Umbilical cord (tissue), 2 donors: ENCODE results near the gene HS6ST1. TPM values are rescaled to one million over a fixed set of nuclear protein-coding genes. Genes with fewer than 3 reads are reported as not detected.

Experiments
- DNase-seq: peaks from one replicate; pipeline ENCODE4 v3.0.0-alpha.2; 2015; ENCODE audit warnings: low spot score
- total RNA-seq: library from RNA; depleted of rRNA; stranded (reverse); fragments of >200 nt; gene quantifications from one replicate; pipeline ENCODE4 v1.2.3, GENCODE V29; 2014; ENCODE audit warnings: low replicate concordance; ENCODE audit not compliant: insufficient read depth

The HS6ST1 gene
- total RNA-seq: 23.6 TPM

GRCh38 chr2:128318776-128319464, at the start of gene HS6ST1:
HS6ST1 (minus strand) TSS chr2:128318868; CDS start chr2:128318563, 305 bp downstream.
- peak; percentile 87 for DNase-seq

DNA sequence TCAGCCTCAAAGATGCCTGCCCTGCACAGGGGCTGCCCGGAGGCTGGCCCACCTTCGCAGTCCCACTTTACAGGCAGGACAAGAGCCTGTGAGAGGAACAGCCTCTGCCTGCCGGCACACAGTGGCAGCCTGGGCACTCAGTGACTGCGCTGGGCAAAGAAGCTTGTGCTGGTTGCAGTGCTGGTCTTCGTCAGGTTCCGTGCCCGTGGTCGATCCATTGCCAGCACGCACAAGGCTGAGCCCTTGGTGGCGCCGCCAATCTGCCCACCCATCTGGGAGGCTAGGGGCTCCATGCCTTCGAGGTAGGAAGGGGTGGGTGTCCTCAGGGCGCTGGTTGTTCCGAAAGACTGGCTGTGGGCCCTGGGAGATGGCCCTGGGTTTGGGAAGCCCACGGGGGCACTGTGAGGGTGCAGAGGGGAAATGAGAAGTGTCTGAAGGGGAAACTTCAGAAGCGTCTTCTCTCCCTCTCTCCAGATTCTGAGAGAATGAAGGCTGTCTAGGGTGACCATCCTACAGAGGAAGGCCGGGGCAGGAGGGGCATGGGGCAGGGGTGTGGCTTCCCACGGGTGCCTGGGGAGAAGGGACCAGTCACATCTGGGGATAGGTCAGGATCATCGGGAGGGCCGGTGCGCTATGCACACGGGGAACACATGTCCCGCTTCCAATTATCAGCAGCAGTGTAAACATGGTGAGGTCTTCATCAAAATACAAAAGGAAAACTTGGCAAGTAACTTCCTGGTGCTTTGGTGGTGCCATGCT, 49.1 kb upstream of the HS6ST1 start:
- no peak for DNase-seq

- no peak for DNase-seq
Observed at GRCh38 chr2:128366713-128367511, 48.2 kb upstream of the HS6ST1 start.

GRCh38 chr2:128365217-128365905, 46.7 kb upstream of the HS6ST1 start:
- no peak for DNase-seq

DNA sequence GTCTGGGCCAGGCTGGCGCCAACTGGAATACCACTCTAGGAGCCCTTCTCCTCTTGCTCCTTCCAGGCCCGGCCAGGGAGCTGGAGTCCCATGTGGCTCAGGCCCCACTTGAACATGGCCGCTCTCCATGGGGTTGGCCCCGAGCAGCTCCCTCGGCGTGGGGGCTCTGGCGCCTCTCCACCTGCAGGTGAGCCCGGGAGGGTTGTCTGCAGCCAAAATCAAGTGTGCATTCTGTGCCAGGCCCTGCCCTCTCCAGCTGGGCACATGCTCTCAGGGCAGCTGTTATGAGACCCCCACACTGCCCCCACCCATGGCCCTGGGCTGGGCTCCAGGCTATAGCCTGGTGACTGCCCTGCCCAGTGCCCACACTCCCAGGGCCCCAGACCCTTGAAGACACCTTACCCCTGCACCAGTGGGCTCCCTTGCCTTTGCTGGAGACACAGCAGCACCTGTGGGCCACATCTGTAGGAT, 45.8 kb upstream of the HS6ST1 start:
- no peak for DNase-seq

DNA sequence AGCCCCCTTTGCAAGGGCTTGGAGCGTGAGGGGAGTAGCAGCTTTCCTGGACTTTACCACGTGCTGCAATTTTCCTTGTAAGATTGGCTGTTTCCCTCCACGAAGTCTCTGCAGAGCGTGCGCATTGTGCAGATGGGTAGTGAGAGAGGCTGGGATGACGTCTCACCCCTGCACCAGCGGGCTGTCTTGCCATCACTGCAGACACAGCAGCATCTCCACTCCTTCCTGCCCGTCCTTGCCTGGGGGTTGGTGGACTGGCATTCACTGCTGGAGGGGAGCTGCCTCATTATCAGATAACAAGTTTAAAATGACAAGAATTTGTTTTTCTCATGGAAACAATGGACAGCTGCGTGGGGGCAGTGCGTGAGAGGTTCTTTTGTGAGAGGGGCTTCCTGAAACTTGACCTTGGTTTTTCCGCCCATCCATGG, 45.3 kb upstream of the HS6ST1 start:
- no peak for DNase-seq

- DNase-seq: peak; percentile 93
Observed at GRCh38 chr2:128362889-128363228, 44.2 kb upstream of the HS6ST1 start.

DNA sequence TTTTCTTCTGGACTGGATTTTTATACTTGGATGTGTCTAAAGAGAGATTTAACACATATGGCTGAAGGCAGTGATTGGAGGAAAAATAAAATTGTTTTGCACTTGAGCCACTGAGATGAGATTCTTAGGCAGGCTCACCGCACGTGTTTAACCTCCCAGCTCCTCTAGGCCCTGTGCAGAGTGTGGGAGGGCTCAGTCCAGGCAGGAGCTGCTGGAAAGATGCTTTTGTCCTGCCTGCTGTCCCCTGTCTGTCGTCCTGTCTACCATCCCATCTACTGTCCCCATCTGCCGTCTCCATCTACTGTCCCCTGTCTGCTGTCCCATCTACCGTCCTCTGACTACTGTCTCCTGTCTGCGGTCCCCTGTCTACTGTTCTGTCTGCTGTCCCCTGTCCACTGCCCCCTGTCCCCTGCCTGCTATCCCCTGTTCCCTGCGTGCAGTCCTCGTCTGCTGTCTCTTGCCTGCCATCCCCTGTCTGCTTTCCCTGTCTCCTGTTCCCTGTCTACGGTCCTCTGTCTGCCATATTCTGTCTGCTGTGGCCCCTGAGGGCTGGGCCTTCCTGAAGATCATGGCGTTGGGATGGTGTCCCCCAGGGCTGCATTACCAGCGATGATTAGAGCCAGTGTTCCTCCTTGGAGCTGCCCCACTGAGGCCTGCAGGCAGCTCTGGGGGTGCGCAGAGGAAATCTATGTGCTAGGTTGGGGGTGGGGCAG, 43.7 kb upstream of the HS6ST1 start:
- DNase-seq: no peak

GRCh38 chr2:128361376-128362131, 42.9 kb upstream of the HS6ST1 start:
- no peak for DNase-seq

- DNase-seq: no peak
Observed at GRCh38 chr2:128360711-128361110, 42.0 kb upstream of the HS6ST1 start.

DNA sequence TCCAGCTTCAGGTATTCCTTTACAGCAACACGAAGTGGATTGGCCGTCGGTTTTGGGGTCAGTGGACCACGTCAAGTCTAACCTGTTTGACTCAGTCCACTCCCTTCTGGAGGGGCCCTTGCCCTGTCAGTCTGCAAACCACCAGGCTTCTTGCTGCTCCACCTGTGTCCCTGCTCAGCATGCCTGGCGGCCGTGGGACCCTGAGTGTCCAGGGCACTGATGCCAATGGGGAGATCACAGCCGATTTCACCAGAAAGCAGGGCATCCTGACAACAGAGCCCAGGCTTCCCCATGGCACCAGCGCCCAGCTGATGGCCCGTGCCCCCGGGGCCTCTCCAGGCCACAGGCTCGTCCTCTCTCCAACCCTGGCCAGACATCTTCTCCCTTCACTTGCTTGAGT, 41.2 kb upstream of the HS6ST1 start:
- no peak for DNase-seq

DNA sequence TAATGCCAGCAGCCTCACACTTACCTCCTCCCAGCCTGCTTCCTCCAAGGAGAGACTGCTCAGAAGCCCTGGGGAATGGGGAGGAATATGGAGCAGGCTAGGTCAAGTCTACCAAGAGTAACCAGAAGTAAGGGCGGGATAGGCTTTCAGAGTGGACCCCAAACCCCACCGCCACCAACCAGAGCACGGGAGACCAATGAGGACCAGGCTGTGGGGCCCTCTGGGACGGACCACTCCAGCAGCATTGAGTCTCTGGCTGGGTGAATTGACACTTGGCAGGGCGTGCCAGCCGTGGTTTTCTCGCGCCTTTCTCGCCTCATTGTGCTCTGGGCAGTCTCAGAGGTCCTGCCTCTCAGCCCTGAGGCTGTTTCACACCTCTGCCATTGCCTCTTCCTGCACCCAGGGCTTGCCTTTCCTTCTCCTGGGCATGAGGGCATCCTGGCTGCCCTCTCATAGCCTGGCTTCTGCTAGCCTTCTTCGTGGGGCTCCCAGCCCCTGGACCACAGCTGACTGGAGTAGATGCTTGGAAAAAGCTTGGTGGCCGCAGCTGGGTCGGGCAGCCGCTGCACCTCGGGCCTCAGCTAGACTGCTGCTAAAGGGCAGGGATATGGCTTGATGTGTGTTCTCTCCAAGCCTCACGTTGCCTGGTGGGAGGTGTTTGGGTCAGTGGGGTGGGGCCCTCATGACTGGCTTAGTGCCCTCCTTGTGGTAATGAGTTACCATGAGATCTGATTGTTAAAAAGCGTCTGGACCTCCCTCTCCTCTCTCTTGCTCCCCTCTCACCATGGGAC, 40.5 kb upstream of the HS6ST1 start:
- no peak for DNase-seq

- DNase-seq: no peak
Observed at GRCh38 chr2:128357506-128358370, 39.1 kb upstream of the HS6ST1 start.

DNA sequence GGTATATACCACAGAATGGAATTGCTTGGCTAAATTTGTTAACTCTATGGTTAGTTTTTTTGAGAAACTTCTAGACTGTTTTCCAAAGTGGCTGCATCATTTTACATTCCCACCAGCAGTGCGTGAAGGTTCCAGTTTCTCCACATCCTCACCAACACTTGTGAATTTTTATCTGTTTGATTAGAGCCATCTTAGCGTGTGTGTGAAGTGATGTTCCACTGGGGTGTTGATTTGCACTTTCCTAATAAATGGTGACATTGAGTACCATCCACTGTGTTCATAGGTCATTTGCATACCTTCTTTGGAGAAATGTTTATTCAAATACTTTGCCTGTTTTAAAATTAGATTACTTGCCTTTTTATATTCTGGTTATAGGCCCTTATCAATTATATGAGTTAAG, 37.5 kb upstream of the HS6ST1 start:
- no peak for DNase-seq

DNA sequence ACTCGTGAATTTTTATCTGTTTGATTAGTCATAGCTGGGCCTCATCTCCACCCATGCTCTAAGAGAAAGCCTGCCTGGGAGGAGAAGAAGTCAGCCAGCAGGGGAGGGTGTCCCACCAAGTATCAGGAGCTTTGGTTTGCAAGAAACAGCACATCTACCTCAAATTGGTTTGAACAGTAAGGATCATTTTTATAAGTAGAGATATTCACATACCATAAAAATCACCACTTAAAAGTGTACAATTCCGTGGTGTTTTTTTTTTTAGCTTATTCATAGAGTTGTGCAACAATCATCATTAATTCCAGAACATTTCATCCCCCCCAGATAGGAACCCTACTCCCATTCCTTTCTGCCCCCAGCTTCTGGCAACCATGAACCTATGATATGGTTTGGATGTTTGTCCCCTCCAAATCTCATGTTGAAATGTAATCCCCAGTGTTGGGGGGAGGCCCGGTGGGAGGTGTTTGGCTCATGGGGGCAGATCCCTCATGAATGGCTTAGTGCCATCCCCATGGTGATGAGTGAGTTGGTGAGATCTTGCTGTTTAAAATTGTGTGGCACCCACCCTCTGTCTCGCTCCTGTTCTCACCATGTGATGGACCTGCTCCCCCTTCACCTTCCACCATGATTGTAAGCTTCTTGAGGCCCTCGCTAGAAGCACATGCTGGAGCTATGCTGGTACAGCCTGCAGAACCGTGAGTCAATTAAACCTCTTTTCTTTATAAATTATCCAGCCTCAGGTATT, 36.2 kb upstream of the HS6ST1 start:
- no peak for DNase-seq

- no peak for DNase-seq
Observed at GRCh38 chr2:128354161-128354560, 35.5 kb upstream of the HS6ST1 start.

- DNase-seq: no peak
Observed at GRCh38 chr2:128350736-128351135, 32.1 kb upstream of the HS6ST1 start.

DNA sequence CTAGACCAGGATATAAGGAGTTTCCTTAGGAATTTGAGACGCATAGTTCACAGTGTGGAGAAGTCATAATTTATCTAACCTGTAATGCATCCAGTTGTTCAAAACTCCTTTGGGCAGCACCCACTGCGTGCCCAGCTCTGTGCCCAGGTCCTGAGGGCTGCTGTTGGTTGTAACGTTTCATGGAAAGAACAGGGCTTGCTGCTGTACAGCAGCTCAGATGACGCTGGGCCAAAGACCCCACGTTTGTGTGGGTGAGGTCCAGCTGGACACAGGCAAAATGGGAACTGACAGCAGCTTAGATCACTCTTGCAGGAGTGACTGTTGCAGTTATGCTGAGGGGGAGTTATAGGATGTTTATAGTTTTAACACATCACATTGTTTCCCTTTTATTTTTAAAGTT, 30.0 kb upstream of the HS6ST1 start:
- DNase-seq: no peak
